K562 (cell line): ENCODE results near the gene AMDHD2. TPM values are rescaled to one million over a fixed set of nuclear protein-coding genes. Genes with fewer than 3 reads are reported as not detected.
A peak's percentile ranks its signal among the peaks of the same experiment; 100 is the strongest.

Experiments
- E2F6 ChIP-seq, 2 experiments: IDR thresholded peaks; 2 replicates each; pipeline ENCODE4 v1.6.1; 2011; ENCODE audit warnings: borderline replicate concordance in 1 of 2, control low read depth in 1 of 2, low read depth in 1 of 2, low read length in 1 of 2, mild to moderate bottlenecking in 1 of 2, mixed read lengths in 1 of 2, moderate library complexity in 1 of 2; ENCODE audit not compliant: insufficient read depth in 1 of 2, insufficient read length in 1 of 2, poor library complexity in 1 of 2, severe bottlenecking in 1 of 2; ENCODE audit errors: extremely low read depth in 1 of 2
- ETV1 ChIP-seq: fragments of 450-650 bp; conservative IDR thresholded peaks from 2 replicates; pipeline ENCODE4 v1.6.1; 2016; ENCODE audit warnings: missing genetic modification characterization, control low read depth, low read depth, missing compliant biosample characterization
- GMEB1 ChIP-seq: fragments of 250-450 bp; sonication (Bioruptor Pico); IDR thresholded peaks from 2 replicates; pipeline ENCODE4 v1.4.0; 2020; ENCODE audit warnings: mild to moderate bottlenecking
- JUN ChIP-seq, 2 experiments: sonication (generic) in 1 of 2; formaldehyde crosslinking in 1 of 2; IDR thresholded peaks; 2 replicates each; pipeline versions ENCODE4 v1.6.1 to v1.8.0; 2012 to 2022; ENCODE audit warnings: borderline replicate concordance in 2 of 2, mild to moderate bottlenecking in 2 of 2, improper control_type of control experiment in 1 of 2, low read depth in 1 of 2, low read length in 1 of 2, missing genetic modification reagents in 1 of 2
- KLF16 ChIP-seq: IDR thresholded peaks from 2 replicates; pipeline ENCODE4 v1.6.1; 2016; ENCODE audit warnings: antibody characterized with exemption
- MAZ ChIP-seq, 2 experiments: fragments of 450-650 bp in 1 of 2; sonication (generic) in 1 of 2; formaldehyde crosslinking; IDR thresholded peaks in 1 of 2; conservative IDR thresholded peaks in 1 of 2; 2 replicates each; pipeline versions ENCODE4 v1.4.0 to v1.5.0; 2020; ENCODE audit warnings: mild to moderate bottlenecking in 1 of 2, missing genetic modification reagents in 1 of 2
- MIER1 ChIP-seq: fragments of 450-650 bp; IDR thresholded peaks from 2 replicates; pipeline ENCODE4 v1.6.1; 2016; ENCODE audit warnings: antibody characterized with exemption, mild to moderate bottlenecking, low read depth
- MTA3 ChIP-seq: fragments of 450-650 bp; formaldehyde crosslinking; IDR thresholded peaks from 2 replicates; pipeline ENCODE4 v1.6.1; 2017; ENCODE audit warnings: mild to moderate bottlenecking, borderline replicate concordance
- MXD1 ChIP-seq: fragments of 250-450 bp; sonication (Bioruptor Pico); IDR thresholded peaks from 2 replicates; pipeline ENCODE4 v1.8.0; 2021; ENCODE audit warnings: borderline replicate concordance, mild to moderate bottlenecking, moderate library complexity; ENCODE audit not compliant: poor library complexity, severe bottlenecking
- NFIX ChIP-seq: fragments of 250-450 bp; sonication (Bioruptor Pico); IDR thresholded peaks from 2 replicates; pipeline ENCODE4 v1.4.0; 2020; ENCODE audit warnings: low read depth, mild to moderate bottlenecking, moderate library complexity
- NRF1 ChIP-seq, 2 experiments: fragments of 450-650 bp; IDR thresholded peaks in 1 of 2; conservative IDR thresholded peaks in 1 of 2; 2 replicates each; pipeline ENCODE4 v1.6.1; 2014; ENCODE audit warnings: mild to moderate bottlenecking in 2 of 2
- PHF8 ChIP-seq: fragments of 200-600 bp; sonication (generic); IDR thresholded peaks from 2 replicates; pipeline ENCODE4 v1.6.1; 2012; ENCODE audit warnings: mixed run types, mild to moderate bottlenecking, inconsistent platforms, low read length, moderate library complexity, borderline replicate concordance
- POLR3A ChIP-seq: IDR thresholded peaks from 2 replicates; pipeline ENCODE4 v1.6.1; 2011; ENCODE audit warnings: borderline replicate concordance, mild to moderate bottlenecking, moderate library complexity; ENCODE audit not compliant: insufficient read length, insufficient read depth; ENCODE audit errors: extremely low read depth
- RAD21 ChIP-seq, 2 experiments: fragments of 250-450 bp in 1 of 2; fragments of 450-650 bp in 1 of 2; sonication (Bioruptor Pico) in 1 of 2; formaldehyde crosslinking in 1 of 2; IDR thresholded peaks in 1 of 2; conservative IDR thresholded peaks in 1 of 2; 2 replicates each; pipeline versions ENCODE4 v1.4.0 to v1.8.0; 2020 to 2022; ENCODE audit warnings: mild to moderate bottlenecking in 2 of 2, moderate library complexity in 1 of 2
- RBM34 ChIP-seq: fragments of 200-400 bp; formaldehyde crosslinking; IDR thresholded peaks from 2 replicates; pipeline ENCODE4 v1.6.1; 2018; ENCODE audit warnings: low read length, borderline replicate concordance; ENCODE audit not compliant: insufficient read depth
- SIX5 ChIP-seq, 2 experiments: IDR thresholded peaks; 2 replicates each; pipeline ENCODE4 v1.6.1; 2011; ENCODE audit warnings: low read length in 2 of 2, borderline replicate concordance in 1 of 2, low read depth in 1 of 2, mild to moderate bottlenecking in 1 of 2, moderate library complexity in 1 of 2; ENCODE audit not compliant: insufficient read depth in 1 of 2
- SMC3 ChIP-seq: conservative IDR thresholded peaks from 2 replicates; pipeline ENCODE4 v1.6.1; 2011; ENCODE audit warnings: low read depth, low read length, improper control_type of control experiment; ENCODE audit not compliant: insufficient read depth
- SOX6 ChIP-seq: fragments of 450-650 bp; IDR thresholded peaks from 2 replicates; pipeline ENCODE4 v1.6.1; 2014; ENCODE audit warnings: mild to moderate bottlenecking
- TEAD1 ChIP-seq, 2 experiments: fragments of 450-650 bp in 1 of 2; sonication (generic) in 1 of 2; formaldehyde crosslinking; IDR thresholded peaks; 2 replicates each; pipeline versions ENCODE4 v1.4.0 to v1.8.0; 2020 to 2022; ENCODE audit warnings: mild to moderate bottlenecking in 2 of 2, missing genetic modification reagents in 1 of 2
- ZBED1 ChIP-seq: IDR thresholded peaks from 2 replicates; pipeline ENCODE4 v1.6.1; 2014
- ZBTB8A ChIP-seq: fragments of 450-650 bp; IDR thresholded peaks from 2 replicates; pipeline ENCODE4 v1.6.1; 2018; ENCODE audit warnings: mild to moderate bottlenecking, moderate library complexity; ENCODE audit not compliant: partially characterized antibody
- ZNF76 ChIP-seq: fragments of 250-450 bp; sonication (Bioruptor Pico); IDR thresholded peaks from 2 replicates; pipeline ENCODE4 v1.4.0; 2020; ENCODE audit warnings: mild to moderate bottlenecking, moderate library complexity, borderline replicate concordance
- polyA plus RNA-seq, 8 experiments: library from polyadenylated mRNA; depleted of rRNA in 4 of 8; stranded (reverse) in 5 of 8; unstranded in 3 of 8; fragments of >200 nt; fragmentation: Nextera tagmentation in 2 of 8; fragmentation: Illumina TruSeq in 1 of 8; extraction: Ambion mirVana in 2 of 8; extraction: Trizol in 1 of 8; gene quantifications; 2 replicates each; pipeline versions ENCODE4 v1.2.1 to v1.2.3, GENCODE V29; 2011 to 2014; ENCODE audit warnings: inconsistent platforms in 1 of 8, missing spikeins in 1 of 8
- total RNA-seq, 7 experiments: library from RNA; depleted of rRNA in 6 of 7; stranded (reverse); fragments of >200 nt in 6 of 7; fragmentation: Illumina TruSeq in 2 of 7; extraction: Trizol in 2 of 7; gene quantifications; 2 replicates each; pipeline versions ENCODE4 v1.2.1 to v1.2.3, GENCODE V29; 2011 to 2021; ENCODE audit warnings: low replicate concordance in 1 of 7

AMDHD2 gene
- total and polyA plus RNA-seq, 9 of the 15 experiments (the other 6 are each of a cell fraction or from before 2014, with no cell fraction given) = 0.38 to 56.9 (median 18.3) TPM; not detected in 1

GRCh38 chr16:2531696-2532493, 11.7 kb downstream of the AMDHD2 start (continued):
- TF ChIP-seq SIX5 (IDR thresholded peaks at IDR 0.05; ENCODE audit: borderline replicate concordance in 1 of 2, insufficient read depth in 1 of 2, low read depth in 1 of 2, low read length in 2 of 2) (no peak), TEAD1 (CRISPR knock-in tag; IDR thresholded peaks at IDR 0.05) (peak in 1 of 2 experiments; percentile 89; a peak in 2 of 4 replicates), ZNF76 (CRISPR knock-in tag) (no peak), PHF8 (peak; percentile 54; the same call in 1 of the 2 replicates), ETV1 (tag) (no peak), GMEB1 (CRISPR knock-in tag) (peak; percentile 72), MIER1 (no peak), SMC3 (no peak), NFIX (CRISPR knock-in tag) (no peak), SOX6 (no peak), POLR3A (no peak), MXD1 (CRISPR knock-in tag) (no peak), ZBED1 (peak; percentile 76), MTA3 (peak; percentile 67; the same call in 1 of the 2 replicates), E2F6 (IDR thresholded peaks at IDR 0.05; ENCODE audit: borderline replicate concordance in 1 of 2, extremely low read depth in 1 of 2, insufficient read depth in 1 of 2, insufficient read length in 1 of 2, low read depth in 1 of 2, low read length in 1 of 2, poor library complexity in 1 of 2, severe bottlenecking in 1 of 2) (peak; percentile 75 to 95), KLF16 (no peak), MAZ (CRISPR knock-in tag; conservative IDR thresholded peaks at IDR 0.05 in 1 of 2, IDR thresholded peaks at IDR 0.05 in 1 of 2) (peak in 1 of 2 experiments; percentile 62; a peak in 2 of 4 replicates), JUN (IDR thresholded peaks at IDR 0.05; ENCODE audit: borderline replicate concordance, low read depth, low read length) (peak; percentile 48; the same call in 1 of the 2 replicates), JUN (CRISPR knock-in tag; IDR thresholded peaks at IDR 0.05; ENCODE audit: borderline replicate concordance) (no peak), NRF1 (conservative IDR thresholded peaks at IDR 0.05 in 1 of 2, IDR thresholded peaks at IDR 0.05 in 1 of 2) (peak; percentile 96 to 97), RBM34 (no peak), RAD21 (CRISPR knock-in tag; conservative IDR thresholded peaks at IDR 0.05 in 1 of 2, IDR thresholded peaks at IDR 0.05 in 1 of 2) (no peak), ZBTB8A (no peak)
